Effector CD8-positive, alpha-beta T cell (primary cell): ENCODE results near the gene SLC28A1.
"Not testable (repeated sequence)": the region's sequence is repeated elsewhere in the genome, so short reads cannot be mapped to it uniquely, and the experiment has no call there.

ENCODE experiments used
- DNase-seq: peaks from one replicate; lab custom pipeline; 2025; lab: John Stamatoyannopoulos, UW

Gene SLC28A1

DNA sequence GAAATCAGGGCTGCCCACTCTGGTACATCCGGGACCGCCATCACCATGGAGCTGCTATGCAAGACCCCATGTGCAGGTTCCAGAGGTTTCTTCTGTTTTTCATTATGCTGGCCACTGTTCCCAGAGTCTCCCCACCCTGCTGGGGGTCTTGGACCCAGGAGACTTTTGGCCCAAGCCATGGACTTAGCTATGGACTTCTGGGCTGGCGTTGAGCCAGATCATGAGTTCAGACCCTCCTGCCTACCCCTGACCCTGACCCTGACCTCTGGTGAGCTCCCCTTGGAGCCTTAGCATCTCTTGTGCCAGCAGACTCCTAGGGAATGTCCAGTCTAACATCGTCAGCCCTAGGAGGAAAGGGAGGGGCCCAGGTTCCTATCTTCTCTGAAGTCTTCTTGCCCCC lies 25.3 kb downstream of the SLC28A1 start:
- no peak for DNase-seq

DNA sequence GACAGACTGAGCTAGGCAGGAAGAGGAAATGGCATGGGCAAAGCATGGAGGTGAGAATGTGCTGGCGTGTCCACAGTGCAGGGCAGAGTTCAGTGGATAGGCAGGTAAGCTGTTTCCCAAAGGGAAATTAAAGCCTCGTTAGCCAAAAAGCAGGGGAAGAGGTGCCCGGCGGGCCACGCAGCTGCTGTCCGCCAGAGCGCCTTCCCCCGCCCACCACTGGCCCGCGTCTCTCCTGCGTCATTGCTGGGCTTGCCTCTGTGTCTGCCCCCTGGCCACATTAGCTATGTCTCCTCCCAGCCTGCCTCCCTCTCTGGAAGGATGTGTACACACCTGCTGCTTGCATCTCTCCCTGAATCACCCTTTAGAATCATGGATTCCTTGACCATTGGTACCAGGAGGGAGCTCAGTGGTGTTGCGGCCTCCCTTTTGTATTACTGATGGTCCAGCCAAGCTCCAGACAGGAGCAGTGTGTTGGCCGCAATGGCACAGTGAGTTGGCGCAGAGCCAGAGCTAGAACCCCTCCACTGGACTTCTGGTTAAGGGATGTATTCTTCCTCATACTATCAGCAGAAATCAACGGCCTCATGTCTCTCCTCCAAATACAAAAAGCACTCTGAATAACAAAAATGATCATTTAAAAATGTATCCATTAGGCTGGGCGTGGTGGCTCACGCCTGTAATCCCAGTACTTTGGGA lies 26.6 kb downstream of the SLC28A1 start:
- no peak for DNase-seq

DNA sequence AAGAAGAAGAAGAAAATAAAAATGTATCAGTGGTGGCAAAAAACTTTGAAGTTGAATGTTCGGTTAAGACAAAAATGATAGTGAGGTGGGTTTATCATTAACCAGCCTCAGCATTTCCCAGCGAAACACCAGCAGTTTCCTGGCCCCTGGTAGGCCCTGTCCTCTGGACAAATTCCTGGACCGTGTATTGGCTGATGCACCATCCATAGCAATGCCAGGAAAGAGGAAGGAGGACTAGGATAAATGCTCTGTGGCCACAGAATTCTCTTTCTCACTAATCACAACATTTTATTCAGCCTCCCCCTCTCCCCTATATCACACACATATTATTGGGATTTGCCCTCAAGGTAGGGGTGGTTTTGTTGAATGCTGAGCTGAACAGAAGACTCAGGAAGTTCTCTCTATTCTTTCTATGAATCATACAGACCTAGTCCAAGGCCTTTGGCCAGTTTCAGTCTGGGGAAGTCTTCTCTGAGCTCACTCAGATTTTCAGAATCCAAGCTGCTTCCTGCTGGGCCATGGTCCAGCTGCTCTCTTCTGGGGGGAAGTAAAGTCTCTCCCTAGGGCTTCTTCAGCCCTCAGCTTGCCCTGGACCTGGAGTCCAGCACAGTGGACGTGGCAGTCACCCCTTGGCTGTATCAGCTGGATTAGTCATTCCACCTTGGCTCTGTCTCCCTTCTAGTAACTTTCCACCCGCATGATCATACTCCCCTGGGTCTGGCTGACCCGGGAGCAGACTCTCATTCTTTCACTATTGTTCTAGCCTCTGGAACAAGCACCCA lies 27.6 kb downstream of the SLC28A1 start:
- no peak for DNase-seq

DNA sequence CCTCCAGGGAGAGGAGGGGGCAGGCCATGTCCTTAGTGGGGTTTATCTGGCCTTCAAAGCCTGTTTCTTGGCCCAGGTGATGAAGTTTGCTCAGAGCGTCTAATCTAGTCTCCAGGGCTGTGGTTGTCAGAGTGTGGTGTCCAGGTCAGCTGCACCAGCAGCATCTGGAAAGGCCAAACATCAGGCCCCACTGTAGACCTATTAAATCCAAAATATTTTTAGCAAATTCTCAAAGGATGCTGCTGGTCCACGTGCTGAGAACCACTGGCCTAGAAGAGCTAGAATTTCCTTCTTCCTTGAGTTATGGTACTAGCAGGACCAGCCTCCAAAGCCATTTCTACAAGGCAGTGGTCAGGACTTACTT lies 28.9 kb downstream of the SLC28A1 start:
- no peak for DNase-seq

DNA sequence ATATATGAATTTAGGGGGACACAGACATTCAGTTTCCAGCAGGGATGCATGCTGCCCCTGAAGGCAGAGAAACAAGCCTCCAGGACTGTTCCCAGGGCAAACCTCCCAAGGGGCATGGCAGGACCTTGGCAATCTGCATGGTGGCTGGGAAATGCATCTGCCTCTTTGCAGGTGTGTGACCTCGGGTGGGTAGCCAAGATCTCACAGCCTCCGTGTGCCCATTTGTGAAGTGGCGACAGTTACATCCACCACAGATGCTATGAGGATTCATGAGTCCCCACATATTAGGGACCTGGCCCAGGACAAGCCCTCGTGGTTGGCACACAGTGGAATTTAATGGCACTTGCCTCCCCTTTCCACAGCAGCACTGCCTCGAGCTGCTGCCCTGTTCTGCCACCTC lies 29.9 kb downstream of the SLC28A1 start:
- no peak for DNase-seq

DNA sequence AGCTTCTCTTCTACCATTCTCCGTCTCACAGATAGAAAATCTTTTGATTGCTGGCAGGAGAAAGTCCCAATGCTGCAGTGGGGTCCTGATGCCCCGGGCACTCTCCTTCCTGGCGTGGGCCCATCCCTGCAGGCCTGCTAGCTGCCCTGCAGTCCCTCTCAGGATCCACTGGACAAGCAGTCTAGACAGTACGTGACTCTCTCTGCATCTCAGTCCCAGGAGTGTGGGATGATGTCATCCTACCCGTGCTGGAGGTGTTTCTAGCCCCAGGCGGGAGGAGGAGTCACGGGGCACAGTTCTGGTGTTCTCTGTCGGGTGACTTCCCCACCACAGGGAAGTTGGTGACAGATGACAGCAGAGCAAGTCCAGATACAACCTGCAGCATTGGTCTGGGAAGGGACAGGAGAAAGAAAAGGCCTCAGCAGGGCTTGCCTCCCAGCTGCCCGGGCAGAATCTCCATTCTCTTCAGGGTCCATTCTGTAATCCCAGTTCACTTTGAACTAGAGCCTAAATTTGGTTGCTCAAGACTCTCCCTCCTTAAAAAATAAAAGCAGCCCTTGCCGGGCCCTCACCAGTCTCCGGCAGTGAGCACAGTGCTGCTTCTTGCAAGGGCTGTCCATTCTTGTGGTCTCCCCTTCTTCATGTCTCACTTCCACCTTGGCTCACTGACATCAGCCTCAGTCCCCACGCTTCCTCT lies 30.6 kb downstream of the SLC28A1 start:
- no peak for DNase-seq

DNA sequence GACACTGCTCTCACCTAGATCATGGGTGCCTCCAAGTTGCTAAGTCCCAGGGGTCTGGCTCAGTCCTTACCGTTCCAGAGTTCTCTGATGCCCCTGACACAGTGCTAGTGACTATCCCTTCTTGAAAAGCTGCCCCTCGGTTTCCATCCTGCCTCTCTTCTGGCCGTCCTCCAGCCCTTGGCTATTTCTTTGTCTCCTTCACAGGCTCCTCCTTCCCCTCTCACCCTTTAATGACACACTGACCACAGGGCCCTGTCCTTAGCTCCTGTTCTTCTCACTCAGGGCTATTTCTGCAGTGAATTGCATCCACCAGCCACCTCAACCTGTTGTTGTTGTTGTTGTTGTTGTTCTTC lies 31.1 kb downstream of the SLC28A1 start:
- DNase-seq: no peak

DNA sequence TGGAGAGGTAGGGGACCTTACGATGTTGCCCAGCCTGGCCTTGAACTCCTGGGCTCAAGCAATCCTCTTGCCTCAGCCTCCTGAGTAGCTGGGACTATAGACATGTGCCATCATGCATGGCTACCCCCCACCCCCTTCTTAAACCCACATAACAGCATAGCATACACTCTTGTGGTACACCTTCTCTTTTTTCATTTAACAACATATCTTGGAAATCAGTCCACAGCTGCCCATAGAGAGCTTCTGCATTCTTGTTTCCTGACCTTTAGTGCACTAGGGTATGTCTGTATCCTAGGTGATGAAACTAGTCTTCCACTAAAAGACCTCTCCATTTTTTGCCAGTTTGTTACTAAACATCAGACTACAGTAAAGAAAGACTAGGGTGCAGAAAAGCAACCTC lies 33.0 kb downstream of the SLC28A1 start:
- no peak for DNase-seq

DNA sequence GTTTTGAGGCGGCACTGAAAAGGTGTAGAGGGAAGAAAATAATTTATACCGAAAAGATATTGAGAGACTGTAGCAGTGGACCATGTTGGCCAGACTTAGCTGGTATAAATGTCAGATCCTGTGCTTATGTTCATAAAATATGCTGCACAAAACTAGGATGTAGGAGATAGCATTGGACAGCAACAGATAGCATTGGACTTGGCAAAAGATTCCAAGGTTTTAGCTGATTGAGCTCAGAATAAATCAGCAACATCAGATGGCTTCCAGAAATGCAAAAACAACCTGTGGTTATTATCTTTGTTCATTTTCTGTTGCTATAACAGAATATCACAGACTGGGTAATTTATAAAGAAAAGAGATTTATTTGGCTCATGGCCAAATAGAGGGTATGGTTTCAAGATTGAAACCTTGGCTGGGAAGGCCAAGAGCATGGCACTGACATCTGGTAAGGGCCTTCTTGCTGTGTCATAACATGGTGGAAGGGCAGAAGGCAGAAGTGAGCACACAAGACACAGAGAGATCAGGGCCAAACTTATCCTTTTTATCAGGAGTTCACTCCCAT lies 34.7 kb downstream of the SLC28A1 start:
- DNase-seq: no peak

DNA sequence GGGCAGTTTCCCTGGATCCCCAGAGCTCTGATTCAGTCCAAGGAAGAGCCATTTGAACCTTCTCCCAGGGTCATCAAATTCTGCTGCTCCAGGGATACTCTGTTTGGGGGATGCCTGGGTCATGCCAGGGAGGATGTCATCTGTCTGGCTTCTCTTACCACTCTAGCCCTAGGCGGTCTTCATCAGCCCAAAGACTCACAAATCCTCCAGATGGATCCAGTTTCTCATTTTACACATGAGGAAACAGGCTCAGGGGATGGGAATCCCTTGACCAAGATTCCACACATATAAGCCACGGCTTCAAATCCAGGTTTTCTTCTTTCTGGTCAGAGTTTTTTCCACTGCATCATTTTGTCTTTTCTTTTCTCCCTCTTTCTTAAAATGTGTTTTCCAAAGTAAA lies 36.7 kb downstream of the SLC28A1 start:
- DNase-seq: no peak

DNA sequence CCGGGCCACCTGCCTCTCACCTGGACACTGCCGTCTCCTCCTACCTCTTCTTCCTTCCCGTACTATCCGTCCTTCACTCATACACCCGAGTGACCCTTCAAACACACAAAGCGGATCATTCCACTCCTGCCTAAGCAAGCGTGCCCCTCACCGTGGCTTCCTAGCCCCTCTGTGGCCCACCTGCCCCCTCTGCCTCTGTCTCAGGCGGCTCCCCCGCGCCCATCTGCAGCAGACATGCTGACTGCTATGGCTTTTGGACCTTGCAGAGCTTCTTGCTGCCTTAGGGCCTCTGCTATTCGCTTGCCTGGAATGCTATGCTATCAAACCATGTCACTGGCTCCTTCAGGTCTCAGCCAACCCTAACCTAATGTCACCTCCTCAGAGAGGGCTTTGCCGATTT lies 38.1 kb downstream of the SLC28A1 start:
- DNase-seq: no peak

DNA sequence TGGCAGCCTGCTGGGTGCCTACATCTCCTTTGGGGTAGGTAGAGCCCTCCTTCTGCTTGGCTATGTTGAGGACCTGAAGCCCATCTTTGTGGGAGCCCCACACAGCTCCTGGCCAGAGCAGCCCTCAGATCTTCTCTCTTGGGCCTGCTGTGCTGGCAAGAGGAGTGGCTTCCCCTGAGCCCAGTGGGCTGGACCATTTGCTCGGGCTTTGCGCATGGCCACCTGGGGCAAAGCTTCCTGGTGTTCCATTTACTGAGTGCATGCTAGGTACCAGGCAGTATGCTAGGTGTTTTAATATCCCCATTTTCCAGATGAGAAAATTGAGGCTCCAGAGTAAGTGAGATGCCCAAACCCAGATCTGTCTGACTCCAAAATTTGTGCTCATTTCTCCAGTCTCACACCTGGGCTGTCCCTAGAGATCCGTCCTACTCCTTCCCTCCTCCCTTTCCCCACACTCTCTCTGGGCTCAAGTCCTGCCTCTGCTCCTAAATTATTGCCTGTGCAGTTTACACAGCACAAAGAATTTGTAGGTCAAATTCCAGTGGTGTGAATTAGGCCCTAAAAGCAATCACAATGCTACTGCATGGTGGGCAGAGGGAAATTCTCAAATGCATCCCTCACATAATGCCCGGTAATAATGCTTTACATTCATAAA lies 39.7 kb downstream of the SLC28A1 start:
- DNase-seq: no peak

DNA sequence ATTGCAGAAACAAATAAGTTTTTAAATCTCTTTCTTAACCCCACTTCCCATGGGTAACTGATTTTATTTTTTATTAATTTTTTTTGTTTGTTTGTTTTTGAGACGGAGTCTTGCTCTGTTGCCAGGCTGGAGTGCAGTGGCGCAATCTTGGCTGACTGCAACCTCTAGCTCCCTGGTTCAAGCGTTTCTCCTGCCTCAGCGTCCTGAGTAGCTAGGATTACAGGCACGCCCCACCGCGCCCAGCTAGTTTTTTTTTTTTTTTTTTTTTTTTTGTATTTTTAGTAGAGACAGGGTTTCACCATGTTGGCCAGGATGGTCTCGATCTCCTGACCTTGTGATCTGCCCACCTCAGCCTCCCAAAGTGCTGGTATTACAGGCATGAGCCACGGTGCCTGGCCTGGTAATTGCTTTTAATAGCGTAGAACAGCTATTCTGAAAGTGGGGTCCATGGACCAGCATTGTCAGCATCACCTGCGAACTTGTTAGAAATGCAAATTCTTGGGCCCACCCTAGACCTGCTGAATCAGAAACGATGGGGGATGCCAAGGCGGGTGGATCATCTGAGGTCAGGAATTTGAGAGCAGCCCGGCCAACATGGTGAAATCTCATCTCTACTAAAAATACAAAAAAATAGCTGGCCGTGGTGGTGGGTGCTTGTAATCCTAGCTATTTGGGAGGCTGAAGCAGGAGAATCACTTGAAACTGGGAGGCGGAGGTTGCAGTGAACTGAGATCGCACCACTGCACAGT lies 40.5 kb downstream of the SLC28A1 start:
- not testable (repeated sequence) for DNase-seq

DNA sequence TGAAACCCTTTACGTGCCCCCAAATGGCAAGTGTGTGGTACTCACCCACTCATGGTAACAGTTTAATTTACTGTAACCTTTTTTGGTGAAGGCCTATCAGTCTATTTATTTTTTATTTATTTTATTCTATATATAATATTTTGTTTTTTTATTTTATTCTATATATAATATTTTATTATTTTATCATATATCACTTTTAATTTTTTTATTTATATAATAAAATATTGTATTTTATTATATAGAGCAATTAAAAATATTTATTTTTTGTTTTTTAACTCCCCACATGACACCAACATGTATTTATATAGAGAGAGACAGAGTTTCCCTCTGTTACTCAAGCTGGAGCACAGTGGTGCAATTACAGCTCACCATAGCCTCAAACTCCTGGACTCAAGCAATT lies 41.4 kb downstream of the SLC28A1 start:
- DNase-seq: no peak

DNA sequence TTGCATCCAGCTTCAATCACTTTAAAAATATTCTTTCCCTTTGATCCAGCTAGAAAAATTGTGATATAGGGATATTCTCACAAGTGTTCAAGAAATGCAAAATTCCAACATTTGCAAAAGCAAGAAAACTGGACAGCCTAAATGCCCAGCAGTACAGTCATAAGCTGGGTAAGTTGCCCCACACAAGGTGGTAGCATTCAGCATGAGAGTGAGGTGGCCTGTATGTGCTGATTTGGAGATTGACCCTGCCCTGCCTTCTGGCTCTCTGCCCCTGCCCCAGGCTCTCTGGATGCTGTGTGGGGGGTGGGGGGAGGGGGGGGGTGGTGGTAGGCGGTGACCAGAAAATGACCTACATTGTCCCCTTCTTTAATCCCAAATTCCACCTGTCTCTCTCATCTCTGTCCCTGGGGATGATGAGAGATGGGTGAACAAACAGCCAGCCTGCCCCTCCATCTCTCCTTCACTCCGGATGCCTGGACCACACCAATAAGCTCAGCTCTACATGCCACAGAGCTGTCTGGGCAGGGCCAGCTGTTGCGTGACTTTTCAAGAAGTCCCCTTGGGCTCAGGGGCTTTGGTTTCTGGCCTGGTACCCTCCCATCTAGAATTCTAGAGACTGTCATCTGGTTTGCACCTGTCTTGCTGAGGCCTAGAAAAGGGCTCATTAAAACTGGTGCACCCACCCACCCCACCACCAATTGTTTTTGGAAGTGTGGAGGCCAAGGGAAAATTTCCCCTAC lies 42.2 kb downstream of the SLC28A1 start:
- DNase-seq: no peak

DNA sequence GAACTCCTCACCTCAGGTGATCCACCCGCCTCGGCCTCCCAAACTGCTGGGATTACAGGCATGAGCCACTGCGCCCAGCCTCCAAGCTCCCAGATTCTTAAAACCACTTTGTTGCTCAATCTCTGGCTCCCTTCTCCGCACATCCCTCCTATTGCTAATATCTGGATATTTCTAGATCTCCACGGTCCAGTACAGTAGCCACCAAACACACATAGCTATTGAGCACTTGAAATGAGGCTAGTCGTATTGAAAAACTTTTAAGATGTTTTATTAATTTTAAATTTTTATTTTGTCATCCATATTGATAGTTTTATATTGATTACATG lies 44.3 kb downstream of the SLC28A1 start:
- no peak for DNase-seq

DNA sequence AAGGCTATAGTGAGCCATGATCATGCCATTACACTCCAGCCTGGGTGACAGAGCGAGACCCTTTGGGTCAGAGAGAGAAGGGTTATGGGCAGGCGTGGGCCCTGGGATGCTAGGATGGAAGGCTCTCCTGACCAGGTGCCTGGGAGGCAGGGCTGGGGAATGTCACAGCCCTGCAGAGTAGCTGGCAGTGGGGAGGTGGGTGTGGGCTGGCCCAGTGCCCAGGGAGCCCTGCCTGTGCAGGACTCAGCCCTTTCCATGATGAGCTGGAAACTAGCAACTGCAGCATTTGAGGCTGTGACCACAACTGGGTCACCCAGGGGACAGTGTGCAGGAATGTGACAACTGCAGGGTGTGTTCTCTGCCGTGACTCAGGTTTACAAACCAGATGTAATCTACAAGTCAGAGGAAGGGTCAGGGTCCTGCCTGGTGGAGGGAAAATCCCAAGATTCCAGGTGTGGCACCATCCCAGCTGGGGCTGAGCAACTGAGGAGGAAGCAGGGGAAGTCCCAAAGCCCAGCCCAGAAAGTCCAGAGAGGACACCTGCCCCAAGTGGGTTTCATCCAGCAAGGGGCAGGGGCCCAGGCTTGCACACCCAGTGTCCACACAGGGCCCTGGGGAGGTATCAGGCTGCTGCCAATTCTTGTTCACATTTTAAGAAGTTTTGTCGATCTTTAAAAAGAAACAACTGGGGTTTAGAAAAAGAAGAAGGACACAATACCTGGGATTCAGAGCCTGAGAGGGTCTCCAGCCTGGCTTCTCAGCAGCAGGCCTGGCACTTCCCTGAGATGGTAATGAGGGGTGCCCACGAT lies 45.5 kb downstream of the SLC28A1 start:
- no peak for DNase-seq

DNA sequence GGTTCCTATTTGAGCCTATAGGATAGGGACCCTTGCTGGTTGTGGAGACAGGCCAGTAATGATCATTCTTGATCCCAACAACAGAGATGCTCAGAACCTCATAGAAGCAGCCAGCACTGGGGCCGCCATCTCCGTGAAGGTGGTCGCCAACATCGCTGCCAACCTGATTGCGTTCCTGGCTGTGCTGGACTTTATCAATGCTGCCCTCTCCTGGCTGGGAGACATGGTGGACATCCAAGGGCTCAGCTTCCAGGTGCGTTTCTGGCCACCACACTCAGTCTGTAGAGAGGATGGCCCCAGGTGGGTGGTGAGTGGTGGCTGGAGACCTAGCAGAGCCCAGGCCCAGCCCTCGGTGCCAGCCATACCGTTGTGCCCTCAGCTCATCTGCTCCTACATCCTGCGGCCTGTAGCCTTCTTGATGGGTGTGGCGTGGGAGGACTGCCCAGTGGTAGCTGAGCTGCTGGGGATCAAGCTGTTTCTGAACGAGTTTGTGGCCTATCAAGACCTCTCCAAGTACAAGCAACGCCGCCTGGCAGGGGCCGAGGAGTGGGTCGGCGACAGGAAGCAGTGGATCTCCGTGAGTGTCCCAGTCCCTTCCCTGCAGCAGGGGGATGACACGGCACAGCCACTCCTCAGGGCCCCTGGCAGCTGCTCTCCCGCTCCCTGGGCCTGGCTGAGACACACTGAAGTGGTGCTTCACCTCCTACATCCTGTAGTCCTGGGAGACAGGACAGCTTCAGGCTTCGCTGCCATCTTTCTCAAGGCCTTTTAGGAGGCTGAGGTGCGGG lies 50.7 kb downstream of the SLC28A1 start:
- no peak for DNase-seq

DNA sequence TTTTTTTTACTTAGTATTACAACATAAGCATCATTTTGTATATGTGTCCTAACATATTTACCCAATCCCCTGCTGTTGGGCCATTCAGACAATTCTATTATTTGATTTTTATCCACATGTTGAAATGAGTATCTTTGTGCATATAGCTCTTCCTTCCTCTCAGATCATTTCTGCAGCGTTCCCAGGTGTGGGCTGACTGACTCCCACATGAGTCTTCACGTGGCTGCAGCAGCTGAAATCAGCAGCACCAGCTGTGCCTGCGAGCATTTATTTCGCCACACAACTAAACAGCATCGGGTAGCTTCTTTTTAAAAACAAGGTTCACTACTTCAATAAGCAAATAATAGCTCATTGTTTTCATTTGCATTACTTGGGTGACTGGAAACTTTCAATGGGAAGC lies 52.7 kb downstream of the SLC28A1 start:
- DNase-seq: no peak
